IMR-90 (cell line): ENCODE results near the gene SEPTIN2. TPM values are rescaled to one million over a fixed set of nuclear protein-coding genes. Genes with fewer than 3 reads are reported as not detected.

Experiments used
- polyA plus RNA-seq, 3 experiments: library from polyadenylated mRNA; depleted of rRNA; stranded (reverse); fragments of >200 nt; gene quantifications; 2 replicates each; pipeline ENCODE4 v1.2.3, GENCODE V29; 2012; ENCODE audit warnings: low replicate concordance in 1 of 3
- total RNA-seq: library from RNA; depleted of rRNA; stranded (reverse); fragments of >200 nt; gene quantifications from 2 replicates; pipeline ENCODE4 v1.2.3, GENCODE V29; 2012
- TF ChIP-seq, protein P1 (sequence below): fragments of 150-350 bp; IDR thresholded peaks from 2 replicates; pipeline ENCODE4 v1.6.1; 2017; ENCODE audit warnings: mild to moderate bottlenecking, antibody characterized with exemption, low read length, low read depth

Gene SEPTIN2
- total and polyA plus RNA-seq, 2 of the 4 experiments (the other 2 are of a cell fraction) = 420 to 504 TPM

DNA sequence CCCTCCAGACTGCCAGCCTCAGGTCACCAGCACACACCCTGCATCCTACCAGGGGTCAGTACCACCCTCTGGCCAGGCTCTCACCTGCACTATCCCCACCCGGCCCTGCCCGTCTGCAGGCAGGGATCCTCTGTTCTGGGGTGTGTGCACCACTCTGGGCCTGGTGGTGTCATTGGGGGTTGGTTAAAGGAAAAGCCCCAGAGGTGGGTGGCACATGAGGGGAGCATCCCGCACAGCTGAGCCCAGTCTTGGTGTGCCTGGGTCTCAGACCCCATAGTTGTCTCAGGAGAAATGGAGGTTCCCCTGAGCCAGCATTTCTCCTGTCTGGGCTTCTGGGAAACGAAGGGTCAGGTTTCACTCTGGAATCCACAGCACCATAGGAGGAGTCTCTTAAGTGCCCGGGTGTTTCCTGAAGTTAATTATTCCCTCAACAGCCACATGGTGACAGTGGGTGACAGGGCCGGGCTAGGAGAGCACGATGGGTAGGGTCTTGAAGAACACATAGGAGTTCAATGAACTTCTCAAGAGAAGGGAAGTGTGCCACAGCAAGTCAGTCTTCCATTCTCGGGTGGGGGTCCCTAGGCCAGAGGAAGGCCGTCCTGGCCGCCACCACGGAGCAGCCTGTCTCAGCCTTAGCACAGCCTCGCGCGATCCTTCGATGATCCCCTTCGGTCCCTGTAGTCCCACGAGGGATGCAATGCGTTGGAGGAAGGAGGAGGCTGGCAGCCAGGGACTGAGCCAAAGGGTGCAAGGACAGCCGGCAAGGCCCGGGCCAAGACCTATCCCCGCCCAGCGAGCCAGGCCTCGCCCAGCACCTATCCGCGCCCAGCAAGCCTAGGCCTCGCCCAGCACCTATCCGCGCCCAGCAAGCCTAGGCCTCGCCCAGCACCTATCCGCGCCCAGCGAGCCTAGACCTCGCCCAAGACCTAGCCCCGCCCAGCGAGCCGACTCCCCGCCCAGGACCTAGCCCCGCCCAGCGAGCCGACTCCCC lies 39.2 kb downstream of the SEPTIN2 start (continued):
- TF ChIP-seq, protein P1, sequence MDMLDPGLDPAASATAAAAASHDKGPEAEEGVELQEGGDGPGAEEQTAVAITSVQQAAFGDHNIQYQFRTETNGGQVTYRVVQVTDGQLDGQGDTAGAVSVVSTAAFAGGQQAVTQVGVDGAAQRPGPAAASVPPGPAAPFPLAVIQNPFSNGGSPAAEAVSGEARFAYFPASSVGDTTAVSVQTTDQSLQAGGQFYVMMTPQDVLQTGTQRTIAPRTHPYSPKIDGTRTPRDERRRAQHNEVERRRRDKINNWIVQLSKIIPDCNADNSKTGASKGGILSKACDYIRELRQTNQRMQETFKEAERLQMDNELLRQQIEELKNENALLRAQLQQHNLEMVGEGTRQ = no peak
